HG03066 (cell line): ENCODE measurements around the gene GRB10.

Experiments
- ATAC-seq: cut with Tn5 transposase; IDR thresholded peaks from one replicate; pipeline ENCODE4 v1.9.1; 2021; ENCODE audit warnings: low read depth; ENCODE audit not compliant: unreplicated experiment

The GRB10 gene

DNA sequence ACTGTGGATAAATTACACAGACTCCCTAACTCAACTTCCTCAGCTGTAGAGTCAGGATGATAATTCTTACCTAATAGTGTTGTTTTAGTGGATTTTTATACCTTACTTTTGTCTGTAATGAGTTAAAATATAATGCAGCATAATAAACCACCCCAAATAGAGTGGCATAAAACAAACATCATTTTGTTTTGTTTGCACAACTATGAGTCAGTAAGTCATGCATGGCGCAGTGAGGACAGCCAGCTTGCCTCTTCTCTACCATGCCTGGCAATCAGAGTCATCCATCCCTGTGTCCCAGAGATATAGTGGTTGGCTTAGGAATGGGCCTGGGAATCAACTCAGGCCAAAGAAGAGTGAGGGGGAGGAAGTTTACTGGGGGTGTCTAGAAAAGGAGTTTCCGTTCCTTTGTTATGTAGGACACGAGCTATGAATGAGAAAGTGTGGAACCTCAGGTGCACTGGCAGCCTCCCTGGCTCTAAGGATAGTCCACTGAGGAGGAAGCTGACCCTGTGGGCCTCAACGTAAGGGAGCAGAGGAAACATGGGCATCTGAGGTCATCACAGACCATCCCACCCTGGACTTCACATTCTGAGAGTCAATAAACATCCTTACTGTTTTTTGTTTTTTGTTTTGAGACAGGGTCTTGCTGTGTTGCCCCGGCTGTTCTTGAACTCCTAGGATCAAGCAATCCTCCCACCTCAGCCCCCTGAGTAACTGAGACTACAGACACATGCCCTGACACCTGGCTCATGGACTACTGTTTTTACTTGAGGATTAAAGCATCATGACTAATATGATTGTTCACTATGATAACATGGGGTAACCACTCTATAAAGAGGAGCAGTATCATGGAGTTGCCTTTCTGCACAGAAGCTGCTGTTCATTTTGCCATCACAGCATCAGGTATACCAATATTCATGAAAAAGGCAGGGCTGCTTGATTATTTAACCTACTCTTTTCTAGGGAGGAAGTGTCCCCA, 21.0 kb upstream of the GRB10 start:
- no peak for ATAC-seq

DNA sequence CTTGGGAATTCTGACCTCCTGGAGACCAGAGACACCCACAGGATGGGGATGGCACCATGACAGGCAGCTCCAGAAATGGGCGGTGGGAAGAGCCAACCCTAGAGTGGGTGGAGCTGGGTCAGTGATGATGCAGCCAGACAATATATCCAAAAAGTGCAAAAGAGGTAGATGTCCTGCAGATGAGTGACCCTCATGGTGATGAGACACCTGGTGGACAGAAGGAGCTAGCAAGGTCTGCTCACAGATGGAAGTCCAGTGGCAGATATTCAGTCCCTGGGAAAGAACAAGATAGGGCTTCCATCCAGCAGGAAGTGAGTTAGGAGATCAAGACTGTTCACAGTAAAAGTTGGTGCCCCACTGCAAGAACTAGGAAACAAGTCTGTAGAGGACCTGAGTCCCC, 19.2 kb upstream of the GRB10 start:
- no peak for ATAC-seq

DNA sequence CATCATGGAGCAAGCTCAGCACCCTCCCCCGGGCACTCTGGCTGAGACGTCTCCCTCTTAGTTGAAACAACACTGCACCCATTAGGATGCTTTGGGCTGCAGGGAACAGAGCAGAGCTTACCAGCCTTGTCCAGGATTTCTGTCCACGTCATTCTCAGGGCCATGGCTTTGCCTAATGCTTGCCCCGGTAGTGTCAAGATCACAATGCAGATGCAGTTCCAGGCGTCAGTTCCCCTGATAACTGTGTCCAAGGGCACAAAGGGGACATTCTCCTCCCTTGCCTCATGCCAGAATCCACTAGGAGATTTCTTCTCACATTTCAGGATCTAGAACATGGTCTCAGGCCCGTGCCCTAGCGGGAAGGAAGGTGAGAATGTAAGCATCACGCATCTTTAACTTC, 17.2 kb upstream of the GRB10 start:
- ATAC-seq: no peak

DNA sequence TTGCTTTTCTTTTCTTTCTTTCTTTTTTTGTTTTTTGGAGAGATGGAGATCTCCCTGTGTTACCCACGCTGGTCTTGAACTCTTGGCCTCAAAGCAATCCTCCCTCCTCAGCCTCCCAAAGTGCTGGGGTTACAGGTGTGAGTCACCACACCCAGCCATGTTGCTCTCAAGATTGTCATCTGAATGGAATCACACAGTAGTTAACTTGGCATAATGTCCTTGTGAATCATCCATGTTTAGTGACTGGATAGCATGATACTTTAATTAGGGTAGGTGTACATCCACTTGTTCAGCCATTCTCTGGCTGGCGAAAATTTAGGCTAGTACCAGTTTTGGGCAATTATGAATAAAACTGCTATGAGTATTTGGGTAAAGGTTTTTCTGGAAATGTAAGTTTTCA, 15.4 kb upstream of the GRB10 start:
- no peak for ATAC-seq

DNA sequence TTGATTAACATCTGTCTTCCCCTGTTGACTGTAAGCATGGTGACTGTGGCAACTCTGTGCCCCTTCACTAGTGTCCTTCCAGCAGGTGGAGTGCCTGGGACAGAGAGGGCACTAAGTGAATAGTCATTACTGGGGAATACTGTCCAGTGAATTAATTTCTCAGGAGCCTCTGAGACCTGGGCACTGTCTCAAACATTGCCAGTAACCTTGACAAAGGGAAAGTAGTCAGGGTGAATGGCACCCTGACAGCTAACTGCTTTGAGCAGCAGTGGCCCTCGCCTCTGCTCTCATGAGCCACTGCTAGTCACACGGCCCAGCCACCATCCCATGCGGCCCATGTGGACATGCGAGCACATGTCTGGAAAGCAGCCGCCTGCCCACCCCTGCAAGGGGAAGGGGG, 13.1 kb upstream of the GRB10 start:
- ATAC-seq: no peak

DNA sequence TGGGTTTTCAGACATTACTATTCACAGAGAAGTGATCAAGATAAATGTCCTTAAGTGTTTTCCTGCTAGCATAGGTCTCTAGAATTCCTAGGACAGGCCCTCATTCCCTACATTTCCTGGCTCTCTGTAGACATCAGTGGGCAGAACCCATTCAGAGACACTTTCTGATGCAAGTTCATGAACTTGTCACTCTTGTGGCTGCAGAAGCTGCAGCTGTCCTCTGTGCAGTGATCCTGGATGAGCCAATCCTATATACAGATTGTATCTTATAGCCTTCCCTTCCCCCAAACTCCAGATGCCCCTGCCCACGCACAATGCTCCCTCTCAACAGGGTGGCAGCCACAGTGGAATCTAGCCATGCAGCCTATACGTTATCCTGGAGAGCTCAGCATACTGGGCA, 12.6 kb upstream of the GRB10 start:
- ATAC-seq: no peak

DNA sequence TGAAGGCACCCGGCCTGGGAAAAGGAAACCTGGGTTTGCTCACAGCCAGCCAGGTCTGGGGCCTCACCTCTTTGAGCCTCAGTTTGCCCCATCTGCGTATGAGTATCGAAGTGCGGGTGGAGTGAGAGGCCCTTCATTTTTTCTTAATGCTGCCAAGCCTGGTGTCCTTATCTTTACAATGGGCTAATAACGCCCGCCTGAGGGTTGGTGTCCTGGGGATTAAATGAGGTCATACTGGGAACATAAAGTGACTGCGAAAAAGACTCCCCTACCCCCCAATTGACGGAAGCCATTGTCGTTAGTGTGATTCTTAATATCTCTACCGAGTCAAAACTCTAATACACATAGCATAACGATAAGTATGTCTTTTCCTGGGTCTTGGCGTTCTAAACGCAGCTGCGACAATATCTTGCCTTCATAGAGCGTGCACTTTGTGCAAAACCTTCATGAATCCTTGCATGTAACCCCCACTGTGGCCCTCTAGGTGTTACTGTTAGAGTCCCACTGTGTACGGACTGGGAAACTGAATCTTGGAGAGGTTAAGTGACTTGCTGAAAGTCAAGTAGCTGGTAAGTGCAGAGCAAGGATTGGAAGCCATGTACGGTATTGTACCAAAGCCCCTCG, 11.4 kb upstream of the GRB10 start:
- ATAC-seq: no peak

DNA sequence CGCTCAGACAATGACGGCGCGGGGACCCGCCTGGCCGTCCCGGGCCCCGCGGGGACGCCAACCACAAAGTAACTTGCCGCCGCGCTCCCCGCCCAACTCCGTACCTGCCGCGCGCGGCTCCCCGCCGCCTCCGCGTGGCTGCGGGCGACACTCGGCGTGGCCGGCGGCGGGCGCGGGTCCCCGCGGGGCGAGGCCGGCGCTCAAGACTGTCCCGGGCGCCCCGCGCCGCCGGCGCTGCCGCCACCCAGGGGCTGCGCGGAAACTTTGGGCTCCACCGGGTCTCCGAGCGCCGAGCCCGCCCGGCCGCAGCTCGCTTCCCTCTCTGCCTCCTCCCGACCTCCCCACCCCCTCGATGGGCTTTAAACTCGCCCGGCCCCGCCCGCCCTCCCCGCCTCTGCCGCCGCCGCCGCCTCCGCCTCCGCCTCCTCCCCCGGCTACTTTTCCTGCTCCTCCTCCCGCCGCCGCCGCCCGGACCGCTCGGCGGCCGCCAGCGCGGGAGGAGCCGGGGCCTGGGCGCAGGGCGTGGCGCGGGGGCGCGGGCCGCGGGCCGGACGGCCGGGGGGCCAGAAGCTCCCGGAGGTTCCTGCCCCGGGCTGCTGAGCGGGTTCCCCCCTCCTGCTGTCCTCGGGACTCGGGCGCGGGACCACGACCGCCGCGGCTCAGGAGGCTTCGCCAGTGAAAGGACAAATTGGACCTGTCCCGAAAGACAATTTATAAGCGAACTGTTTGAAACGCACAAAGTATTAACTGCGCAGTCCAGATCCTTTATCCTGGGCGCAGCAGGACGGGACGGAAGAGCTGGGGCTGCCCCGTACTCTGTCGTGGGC, 10.6 kb upstream of the GRB10 start:
- ATAC-seq: no peak

DNA sequence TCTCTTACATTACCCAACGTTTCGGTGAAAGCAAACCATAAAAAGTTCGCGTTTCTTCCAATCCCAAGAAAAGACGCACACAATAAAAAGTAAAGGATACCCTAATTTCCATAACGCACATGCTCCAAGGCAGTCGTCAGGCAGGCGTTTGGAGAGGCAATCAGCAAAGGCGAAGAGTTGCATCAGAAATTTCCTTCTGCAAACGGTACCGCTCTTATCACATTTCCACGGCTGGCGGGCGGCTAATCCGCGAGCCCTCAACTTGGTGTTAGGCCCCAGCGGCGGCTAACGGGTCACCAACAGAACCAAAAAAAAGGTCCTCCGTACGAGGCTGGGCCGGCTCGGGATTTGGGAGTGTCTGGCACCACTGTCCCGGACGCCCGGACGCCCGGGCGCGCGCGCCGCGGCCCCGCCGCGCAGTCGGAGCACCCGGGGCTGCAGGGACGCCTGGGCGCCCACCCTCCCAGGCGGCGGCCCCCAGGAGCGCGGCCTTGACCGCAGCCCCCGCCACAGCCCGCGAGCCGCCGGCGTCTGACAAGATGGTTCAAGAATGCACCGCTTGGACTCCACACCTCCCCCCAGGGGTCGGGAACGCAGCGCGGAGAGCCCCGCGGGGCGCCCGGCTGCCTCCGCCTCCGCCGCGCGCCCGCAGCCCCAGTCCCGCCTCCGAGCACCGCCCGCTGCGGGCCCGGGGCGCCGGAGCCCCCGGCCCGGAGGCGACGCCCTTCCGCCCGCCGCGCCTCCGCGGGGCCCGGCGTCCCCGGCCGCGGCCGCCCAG, 9.8 kb upstream of the GRB10 start:
- no peak for ATAC-seq

DNA sequence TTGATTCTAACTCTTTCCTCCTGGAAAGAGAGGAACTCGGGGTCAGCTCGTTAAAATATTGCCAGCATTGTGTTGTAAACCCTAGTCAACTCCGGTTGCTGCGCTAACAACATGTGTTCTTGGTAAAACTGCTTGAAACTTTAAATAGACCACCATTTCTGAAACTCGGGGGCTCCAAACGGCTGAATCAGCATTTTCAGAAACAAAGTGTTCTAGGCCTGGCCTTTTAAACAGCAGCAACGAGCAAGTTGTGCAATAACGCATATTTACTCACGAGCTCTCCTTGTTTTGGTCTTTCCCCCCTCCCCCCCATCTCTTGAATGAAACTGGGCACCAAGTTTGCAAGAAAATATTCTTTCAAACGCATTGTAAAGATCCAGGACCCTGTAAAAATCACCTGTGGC, 9.2 kb upstream of the GRB10 start:
- ATAC-seq: no peak

DNA sequence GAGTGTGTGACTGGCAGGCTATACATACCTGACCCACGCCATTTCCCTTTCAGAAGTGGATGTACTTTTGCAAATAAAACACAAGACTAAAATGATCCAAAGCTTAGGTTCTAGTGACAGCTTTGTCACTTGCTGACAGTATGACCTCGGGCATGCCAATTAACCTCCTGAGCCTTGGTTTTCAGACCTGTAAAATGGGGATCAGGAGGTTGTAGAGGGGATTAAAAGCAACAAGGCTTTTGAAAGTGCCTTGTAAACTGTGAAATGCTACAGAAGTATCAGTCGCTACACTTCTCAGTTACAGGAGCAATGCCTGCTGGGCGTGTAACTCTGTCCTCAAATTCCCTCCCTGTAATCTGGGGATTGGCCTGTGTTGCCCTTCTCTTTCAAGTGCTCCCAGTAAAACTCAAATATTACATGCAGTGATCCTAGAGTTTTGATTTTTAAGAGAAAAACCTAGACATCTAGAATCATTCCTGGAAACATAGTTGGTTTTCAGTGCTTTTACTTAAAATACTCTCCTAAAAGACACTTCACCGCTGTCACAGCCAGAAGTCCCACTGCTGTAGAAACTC, 8.8 kb upstream of the GRB10 start:
- ATAC-seq: no peak

DNA sequence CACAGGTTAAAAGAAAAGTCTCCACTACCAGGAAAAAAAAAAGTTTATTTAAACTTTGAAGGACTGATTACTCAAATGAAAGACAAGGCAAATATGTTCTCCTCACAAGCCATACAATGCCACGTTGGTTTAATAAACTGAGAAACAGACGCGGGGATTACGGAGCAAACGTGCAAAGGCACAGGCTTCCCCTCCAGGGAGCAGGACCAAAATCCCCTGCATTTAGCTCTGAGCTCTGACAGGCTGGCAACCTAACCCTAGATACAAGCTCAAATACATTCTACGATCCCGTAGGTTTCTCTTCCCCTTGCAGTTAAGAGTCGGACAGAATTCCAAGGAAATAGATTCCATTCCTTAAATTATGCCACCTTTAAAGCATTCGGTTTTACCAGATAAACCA, 7.7 kb upstream of the GRB10 start:
- ATAC-seq: no peak

DNA sequence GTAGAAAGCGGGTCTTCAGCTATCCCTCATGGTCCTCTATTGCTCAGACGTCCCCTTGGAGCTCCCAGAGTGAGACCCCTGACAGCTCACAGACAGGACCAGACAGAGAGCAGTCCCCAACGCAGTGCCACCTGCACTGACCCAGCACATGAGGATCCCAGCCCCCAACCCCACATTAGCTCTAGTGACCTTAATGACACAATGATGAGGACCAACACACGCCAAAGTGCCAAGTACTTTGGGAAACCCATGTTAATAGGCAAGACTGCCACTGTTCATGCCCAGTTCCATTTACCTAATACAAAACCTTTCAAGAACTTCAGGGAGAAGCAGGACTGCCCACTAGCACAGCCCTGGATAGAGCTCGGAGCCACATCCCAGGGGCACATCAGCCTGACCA, 5.7 kb upstream of the GRB10 start:
- ATAC-seq: no peak

DNA sequence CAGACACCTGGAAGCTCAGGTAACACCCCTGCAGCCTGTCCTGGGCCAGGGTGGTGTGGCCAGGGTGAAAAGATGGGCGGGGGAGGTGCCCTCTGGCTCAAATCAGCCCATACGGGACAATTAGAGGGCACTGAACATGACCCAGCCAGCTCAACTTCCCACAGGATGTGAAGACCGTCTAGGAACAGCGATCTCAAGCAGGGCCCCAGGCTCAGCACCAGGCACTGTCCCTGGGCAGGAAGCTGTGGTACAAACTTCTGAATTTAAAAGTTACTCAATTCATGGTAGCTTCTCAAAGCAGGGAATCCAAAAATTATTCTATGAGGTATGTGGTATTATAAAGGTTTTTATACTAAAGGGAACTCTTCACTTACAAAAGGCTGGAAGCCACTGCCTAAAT, 5.1 kb upstream of the GRB10 start:
- no peak for ATAC-seq

DNA sequence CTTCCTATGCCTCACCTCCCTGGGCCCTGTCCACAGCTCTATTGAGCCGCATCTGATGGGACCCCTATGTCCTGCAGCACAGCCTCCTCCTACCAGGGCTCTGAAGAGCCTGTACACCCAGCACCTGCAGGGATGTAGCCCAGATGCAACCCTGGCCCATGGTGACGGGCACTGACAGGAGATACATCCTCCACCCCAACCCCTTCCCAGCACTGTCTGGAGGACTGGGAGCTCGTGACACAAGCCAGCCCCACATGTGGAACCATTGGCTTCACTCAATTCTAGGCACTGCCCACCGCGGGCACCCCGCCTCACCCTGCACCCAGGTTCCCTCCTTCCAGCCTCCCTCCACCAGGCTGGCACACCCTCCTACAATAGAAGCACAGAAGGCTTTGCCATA, 2.6 kb upstream of the GRB10 start:
- ATAC-seq: no peak

DNA sequence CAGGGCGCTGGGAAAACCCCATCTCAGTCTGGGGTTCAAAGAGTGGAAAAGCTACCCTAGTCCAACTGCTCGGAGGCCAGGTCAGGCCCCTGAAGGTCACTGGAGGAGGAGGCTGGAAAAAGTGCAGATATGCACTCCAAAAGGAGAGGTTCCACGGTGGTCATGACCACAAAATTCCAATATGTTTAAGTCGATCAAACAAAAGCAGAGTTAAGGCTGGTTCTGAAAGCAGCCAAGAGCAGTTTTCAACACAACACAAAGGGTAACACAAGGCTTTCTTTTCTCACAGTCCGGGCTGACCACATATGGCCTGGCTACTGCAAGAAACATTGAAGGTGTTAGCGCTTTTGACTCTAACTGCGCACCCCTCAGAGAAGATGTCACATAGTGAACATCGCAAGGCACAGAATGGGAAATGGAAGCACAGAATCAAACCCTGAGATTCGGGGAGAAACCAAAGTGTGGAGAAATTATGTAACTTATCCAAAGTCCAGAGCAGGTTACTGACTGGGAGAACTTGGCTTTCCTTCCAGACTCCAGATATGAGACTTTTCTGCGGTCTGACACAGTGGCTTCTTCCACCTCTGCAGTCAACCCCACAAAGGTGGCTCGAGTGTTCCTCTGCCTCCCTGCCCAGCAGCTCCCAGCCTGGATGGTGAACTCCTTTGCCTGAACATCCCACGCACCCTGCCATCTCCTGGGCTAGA, 1.3 kb upstream of the GRB10 start:
- no peak for ATAC-seq

DNA sequence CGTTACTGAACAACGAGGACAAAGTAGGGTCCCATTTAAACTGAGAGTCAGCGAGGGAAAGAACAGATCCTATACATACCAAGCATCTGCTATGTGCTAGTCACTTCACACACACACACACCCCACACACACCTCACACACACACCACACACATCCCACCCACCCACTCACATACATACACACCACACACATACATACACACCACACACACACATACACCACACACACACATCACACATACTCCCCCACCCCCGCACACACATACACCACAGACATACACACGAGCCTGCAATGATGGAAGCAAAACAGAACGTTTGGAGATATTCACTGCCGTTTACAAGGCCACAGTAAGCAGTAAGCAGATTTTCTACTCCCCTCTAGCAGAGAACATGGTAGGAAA, 607 bp upstream of the GRB10 start:
- no peak for ATAC-seq

DNA sequence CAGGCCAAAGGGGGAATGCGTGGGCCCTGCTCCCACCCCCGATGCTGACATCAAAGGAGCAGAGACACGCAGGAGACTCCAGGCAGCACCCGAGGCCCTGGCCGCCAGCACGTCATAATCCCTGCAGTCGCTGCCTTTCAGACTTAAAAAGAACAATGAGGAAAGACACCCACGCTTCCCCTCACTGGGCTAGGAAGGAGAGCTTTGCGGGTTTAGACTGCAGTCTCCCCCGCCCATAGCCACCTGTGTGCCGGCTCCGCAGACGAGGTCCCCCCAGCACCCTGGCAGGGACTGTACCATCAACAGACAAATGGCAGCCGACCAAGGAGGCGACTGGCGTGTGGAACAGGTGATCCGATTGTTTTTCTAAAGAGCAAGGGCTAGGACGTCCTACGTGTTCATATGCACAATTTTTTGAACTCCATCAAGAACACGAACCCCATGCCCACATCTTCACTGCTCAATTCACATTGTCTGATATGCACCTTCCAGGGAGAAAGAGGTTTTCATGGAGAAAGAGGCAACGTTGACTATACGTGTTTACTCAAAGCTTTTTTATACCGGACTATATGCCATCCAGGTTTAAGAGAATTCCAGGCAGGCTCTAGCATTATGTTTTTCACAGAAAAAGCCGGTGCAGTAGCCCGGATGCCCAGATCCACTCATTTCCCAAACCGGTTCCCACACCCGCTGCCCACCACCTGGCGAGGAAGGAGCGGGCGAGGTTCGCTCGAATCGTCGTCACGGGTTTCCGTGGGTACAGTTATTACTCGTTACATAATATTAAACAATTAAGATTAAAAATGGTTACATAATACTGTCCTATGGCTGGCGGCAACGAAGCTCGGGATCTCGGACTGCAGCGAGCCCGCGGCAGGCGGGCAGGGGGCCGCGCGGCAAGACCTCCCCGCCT, 1.1 kb downstream of the GRB10 start:
- no peak for ATAC-seq

DNA sequence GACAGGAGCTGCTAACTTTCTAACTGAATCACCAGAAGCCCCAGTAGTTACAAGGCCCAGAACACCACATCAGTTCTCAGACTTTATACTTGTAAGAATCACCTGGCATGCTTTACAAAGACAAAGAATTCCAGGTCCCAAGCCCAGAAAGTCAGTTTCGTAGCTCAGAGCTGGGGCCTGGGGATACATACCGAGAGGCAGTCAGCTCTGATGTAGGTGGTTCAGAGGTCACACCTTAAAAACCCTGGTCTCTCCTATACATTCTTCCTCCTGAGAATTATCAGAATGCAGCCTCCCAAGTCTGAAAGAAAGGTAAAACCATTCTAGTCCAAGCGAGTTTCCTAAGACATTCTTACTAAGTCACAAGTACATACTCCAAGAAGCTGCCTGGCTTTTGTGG, 2.3 kb downstream of the GRB10 start:
- no peak for ATAC-seq
